ENCODE measurements around the gene PSMD14.
"Not testable (repeated sequence)": the region's sequence is repeated elsewhere in the genome, so short reads cannot be mapped to it uniquely, and the experiment has no call there.

PSMD14 gene

DNA sequence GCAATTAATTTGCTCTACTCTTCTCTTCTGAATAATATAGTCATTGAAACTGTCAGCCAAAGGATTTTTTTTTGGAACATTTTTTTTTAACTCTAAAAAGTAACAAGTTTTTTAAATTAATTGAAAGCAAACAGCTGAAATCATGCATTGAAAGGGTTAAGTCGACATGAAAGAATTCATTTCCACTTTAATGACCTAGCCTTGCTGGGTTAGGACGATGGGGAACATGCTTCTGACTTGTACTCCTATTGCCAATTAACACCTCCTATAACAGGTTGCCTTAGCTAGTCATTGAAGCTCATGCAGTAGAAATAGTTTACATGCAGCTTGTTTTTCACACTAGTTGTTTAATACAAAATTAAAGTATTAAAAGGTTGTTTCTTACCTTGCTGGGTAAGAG is 47.8 kb downstream of the PSMD14 start:
- TF ChIP-seq, protein P1, sequence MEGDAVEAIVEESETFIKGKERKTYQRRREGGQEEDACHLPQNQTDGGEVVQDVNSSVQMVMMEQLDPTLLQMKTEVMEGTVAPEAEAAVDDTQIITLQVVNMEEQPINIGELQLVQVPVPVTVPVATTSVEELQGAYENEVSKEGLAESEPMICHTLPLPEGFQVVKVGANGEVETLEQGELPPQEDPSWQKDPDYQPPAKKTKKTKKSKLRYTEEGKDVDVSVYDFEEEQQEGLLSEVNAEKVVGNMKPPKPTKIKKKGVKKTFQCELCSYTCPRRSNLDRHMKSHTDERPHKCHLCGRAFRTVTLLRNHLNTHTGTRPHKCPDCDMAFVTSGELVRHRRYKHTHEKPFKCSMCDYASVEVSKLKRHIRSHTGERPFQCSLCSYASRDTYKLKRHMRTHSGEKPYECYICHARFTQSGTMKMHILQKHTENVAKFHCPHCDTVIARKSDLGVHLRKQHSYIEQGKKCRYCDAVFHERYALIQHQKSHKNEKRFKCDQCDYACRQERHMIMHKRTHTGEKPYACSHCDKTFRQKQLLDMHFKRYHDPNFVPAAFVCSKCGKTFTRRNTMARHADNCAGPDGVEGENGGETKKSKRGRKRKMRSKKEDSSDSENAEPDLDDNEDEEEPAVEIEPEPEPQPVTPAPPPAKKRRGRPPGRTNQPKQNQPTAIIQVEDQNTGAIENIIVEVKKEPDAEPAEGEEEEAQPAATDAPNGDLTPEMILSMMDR (IDR thresholded peaks at IDR 0.05; ENCODE audit: insufficient read depth, low read depth, low read length, missing control alignments): no peak
- no peak overlapping the region for H3K4me3 ChIP-seq (ENCODE audit: low read depth, low read length)
- no peak for DNase-seq (ENCODE audit: low read depth)

DNA sequence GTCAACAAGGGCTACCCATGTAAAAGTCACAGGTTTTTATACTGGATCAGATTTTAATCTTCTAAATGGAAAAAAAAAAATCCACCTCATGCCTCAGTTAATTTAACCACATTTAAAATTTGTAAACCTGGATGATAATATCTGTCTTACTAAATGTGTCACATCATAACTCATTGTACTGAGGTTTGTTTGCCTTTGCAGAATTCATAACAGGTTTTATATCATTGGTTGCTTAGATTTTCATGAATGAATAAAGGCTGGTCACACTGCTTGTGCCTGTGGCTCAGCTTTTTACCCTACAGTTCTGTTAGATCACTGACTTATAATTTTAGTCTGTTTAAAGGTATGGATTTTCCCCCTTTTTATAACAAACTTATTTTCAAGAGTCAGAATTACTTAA is 48.9 kb downstream of the PSMD14 start:
- TF ChIP-seq, protein P1 (IDR thresholded peaks at IDR 0.05; ENCODE audit: insufficient read depth, low read depth, low read length, missing control alignments): no peak
- DNase-seq (ENCODE audit: low read depth): no peak

DNA sequence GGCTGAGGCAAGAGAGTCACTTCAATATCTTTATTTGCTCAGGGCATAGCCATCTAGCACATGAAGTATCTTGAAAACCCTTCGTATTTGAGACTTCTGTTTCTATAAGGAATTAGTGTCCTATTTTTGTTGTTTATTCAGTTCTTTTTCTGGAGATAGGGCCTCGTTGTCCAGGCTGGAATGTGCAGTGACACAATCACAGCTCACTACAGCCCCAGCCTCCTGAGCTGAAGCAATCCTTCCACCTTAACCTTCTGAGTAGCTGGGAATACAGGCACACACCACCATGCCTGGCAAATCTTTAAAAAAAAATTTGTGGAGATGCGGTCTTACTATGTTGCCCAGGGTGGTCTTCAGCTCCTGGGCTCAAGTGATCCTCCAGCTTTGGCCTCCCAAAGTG is 50.6 kb downstream of the PSMD14 start:
- TF ChIP-seq, protein P1 (IDR thresholded peaks at IDR 0.05; ENCODE audit: insufficient read depth, low read depth, low read length, missing control alignments): no peak
- no peak for DNase-seq (ENCODE audit: low read depth)

More for the DNA sequence above, 48.9 kb downstream of the PSMD14 start:
- no peak overlapping the region for H3K4me3 ChIP-seq (ENCODE audit: low read depth, low read length)

DNA sequence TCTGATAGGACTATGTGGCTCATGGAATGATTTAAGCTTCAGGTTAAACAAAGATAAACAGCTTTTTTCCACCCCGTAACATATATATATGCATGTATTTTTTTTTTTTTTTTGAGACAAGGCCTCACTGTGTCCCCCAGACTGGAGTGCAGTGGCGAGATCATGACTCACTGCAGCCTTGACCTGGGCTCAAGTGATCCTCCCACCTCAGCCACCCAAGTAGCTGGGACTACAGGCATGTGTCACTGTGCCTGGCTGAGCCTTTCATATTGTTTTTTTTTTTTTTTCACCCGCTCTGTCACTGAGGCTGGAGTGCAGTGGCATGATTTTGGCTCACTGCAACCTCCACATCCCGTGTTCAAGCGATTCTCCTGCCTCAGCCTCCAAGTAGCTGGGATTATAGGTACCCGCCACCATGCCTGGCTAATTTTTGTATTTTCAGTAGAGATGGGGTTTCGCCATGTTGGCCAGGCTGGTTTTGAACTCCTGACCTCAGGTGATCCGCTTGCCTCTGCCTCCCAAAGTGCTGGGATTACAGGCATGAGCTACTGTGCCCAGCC is 52.0 kb downstream of the PSMD14 start:
- H3K4me3 ChIP-seq (ENCODE audit: low read depth, low read length); DNase-seq (ENCODE audit: low read depth): not testable (repeated sequence)

More for the DNA sequence above, 50.6 kb downstream of the PSMD14 start:
- no peak overlapping the region for H3K4me3 ChIP-seq (ENCODE audit: low read depth, low read length)

DNA sequence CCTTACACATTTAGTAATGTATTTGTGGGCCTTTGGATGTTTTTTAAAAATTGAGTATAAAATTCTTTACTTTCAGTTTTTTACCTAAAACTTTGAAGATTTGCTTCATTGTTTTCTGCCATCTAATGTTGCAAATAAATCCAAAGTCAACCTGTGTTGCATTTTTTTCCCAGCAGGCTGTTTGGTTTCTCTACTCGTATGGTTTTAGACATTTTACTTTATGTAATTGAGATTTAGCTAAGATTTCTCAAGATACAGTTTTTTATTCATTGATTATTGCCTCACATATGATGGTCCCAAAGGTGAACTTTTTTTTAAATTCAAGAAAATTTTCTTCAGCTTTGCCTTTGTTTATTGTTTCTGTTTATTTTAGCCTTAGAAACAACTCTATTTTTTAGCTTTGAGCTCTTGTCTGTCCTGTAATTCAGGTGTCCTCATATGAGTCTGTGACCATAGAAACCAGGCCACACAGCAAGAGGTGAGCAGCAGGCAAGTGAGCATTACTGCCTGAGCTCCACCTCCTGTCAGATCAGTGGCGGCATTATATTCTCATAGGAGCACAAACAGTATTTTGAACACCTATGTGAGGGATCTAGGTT is 54.4 kb downstream of the PSMD14 start:
- TF ChIP-seq, protein P1 (IDR thresholded peaks at IDR 0.05; ENCODE audit: insufficient read depth, low read depth, low read length, missing control alignments): no peak
- no peak overlapping the region for H3K4me3 ChIP-seq (ENCODE audit: low read depth, low read length)
- DNase-seq (ENCODE audit: low read depth): no peak

DNA sequence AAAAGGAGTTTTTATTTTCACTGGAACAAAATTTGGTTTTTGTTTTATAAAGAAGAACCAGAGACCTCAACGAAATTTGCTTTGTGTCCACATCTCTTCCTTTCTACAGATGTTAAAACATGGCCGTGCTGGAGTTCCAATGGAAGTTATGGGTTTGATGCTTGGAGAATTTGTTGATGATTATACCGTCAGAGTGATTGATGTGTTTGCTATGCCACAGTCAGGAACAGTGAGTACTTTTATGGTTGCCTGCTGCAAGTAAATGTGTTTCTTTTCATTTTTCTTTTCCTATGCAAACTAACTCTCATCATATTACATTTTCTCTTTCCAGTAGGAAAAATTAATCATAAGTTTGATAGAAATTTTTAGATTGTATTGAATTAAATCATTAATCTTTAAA is 59.5 kb downstream of the PSMD14 start:
- DNase-seq (ENCODE audit: low read depth): no peak
- TF ChIP-seq, protein P1 (IDR thresholded peaks at IDR 0.05; ENCODE audit: insufficient read depth, low read depth, low read length, missing control alignments): no peak
- no peak overlapping the region for H3K4me3 ChIP-seq (ENCODE audit: low read depth, low read length)

DNA sequence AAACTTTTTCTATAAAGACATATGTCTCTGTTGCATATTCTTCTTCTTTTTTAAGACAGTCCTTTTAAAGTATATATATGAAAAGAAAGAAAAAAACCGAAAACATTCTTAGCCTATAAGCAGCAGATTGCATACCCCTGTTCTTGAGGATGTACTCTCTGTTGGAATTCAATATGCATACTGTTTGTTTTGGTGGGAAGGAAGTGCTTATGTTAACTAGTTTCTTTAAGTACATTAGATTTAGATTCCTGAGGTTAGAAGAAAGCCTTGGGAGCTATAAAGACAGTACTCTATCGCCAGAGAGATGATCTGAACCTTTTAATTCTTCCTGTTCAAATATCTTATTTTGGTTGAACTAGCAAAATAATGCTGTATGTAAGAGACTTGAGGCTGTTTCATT is 61.1 kb downstream of the PSMD14 start:
- TF ChIP-seq, protein P1 (IDR thresholded peaks at IDR 0.05; ENCODE audit: insufficient read depth, low read depth, low read length, missing control alignments): no peak
- DNase-seq (ENCODE audit: low read depth): no peak
- H3K4me3 ChIP-seq (ENCODE audit: low read depth, low read length): no peak overlapping the region

Measured in GM12865 (cell line).